GM23338 (cell line): ENCODE results near the gene PPP1R18. TPM values are rescaled to one million over a fixed set of nuclear protein-coding genes. Genes with fewer than 3 reads are reported as not detected.
A peak's percentile ranks its signal among the peaks of the same experiment; 100 is the strongest.

ENCODE experiments used
- ATAC-seq: fragments of 200-7000 bp; cut with Tn5 transposase; 3 replicates; pipeline ENCODE4 v1.9.1; 2020
- DNase-seq: peaks from one replicate; pipeline ENCODE4 v3.0.0-alpha.2; 2015; ENCODE audit warnings: low spot score
- H2AFZ ChIP-seq: fragments of 200-600 bp; sonication (generic); 2 replicates; pipeline ENCODE4 v1.8.0; 2016; ENCODE audit warnings: antibody characterized with exemption, mild to moderate bottlenecking, moderate library complexity
- H3F3A ChIP-seq: fragments of 200-600 bp; sonication (generic); replicated peaks from 2 replicates; pipeline ENCODE4 v1.8.0; 2017; ENCODE audit warnings: antibody characterized with exemption, mixed run types, low read depth
- H3K27ac ChIP-seq: fragments of 200-600 bp; sonication (generic); 2 replicates; pipeline ENCODE4 v1.6.1; 2016; ENCODE audit warnings: low read depth
- H3K27me3 ChIP-seq: fragments of 200-600 bp; sonication (generic); 2 replicates; pipeline ENCODE4 v1.8.0; 2016; ENCODE audit warnings: mild to moderate bottlenecking, mixed run types, moderate library complexity; ENCODE audit not compliant: insufficient read depth
- H3K36me3 ChIP-seq: fragments of 200-600 bp; sonication (generic); 2 replicates; pipeline ENCODE4 v1.8.0; 2016; ENCODE audit warnings: mild to moderate bottlenecking; ENCODE audit not compliant: insufficient read depth
- H3K4me1 ChIP-seq: fragments of 200-600 bp; sonication (generic); 2 replicates; pipeline ENCODE4 v1.8.0; 2016; ENCODE audit warnings: mild to moderate bottlenecking, moderate library complexity; ENCODE audit not compliant: insufficient read depth
- H3K4me2 ChIP-seq: fragments of 200-600 bp; sonication (generic); 2 replicates; pipeline ENCODE4 v1.7.1; 2017; ENCODE audit warnings: mixed run types
- H3K4me3 ChIP-seq: fragments of 200-600 bp; sonication (generic); 2 replicates; pipeline ENCODE4 v1.6.1; 2016; ENCODE audit warnings: mixed run types
- H3K79me2 ChIP-seq: fragments of 200-600 bp; sonication (generic); replicated peaks from 2 replicates; pipeline ENCODE4 v1.8.0; 2017; ENCODE audit warnings: mild to moderate bottlenecking; ENCODE audit not compliant: insufficient read depth
- H3K9me2 ChIP-seq: fragments of 200-600 bp; sonication (generic); 2 replicates; pipeline ENCODE4 v1.8.0; 2017; ENCODE audit not compliant: insufficient read depth
- H4K20me1 ChIP-seq: fragments of 200-600 bp; sonication (generic); replicated peaks from 2 replicates; pipeline ENCODE4 v1.8.0; 2017; ENCODE audit warnings: mild to moderate bottlenecking; ENCODE audit not compliant: insufficient read depth
- H3K27ac Mint-ChIP-seq: 2 replicates; pipeline ENCODE4 v1.8.0; 2020; ENCODE audit warnings: inconsistent platforms, mild to moderate bottlenecking, moderate library complexity, mixed read lengths
- H3K27me3 Mint-ChIP-seq: 3 replicates; pipeline ENCODE4 v1.8.0; 2022; ENCODE audit warnings: low read depth, mild to moderate bottlenecking, moderate library complexity, mixed read lengths, inconsistent platforms; ENCODE audit not compliant: insufficient read depth, poor library complexity
- H3K36me3 Mint-ChIP-seq: 3 replicates; pipeline ENCODE4 v1.8.0; 2021; ENCODE audit warnings: low read depth, mild to moderate bottlenecking, inconsistent platforms, moderate library complexity, mixed read lengths
- H3K4me1 Mint-ChIP-seq: 3 replicates; pipeline ENCODE4 v1.8.0; 2020; ENCODE audit warnings: mild to moderate bottlenecking, inconsistent platforms, mixed read lengths
- H3K4me3 Mint-ChIP-seq: 3 replicates; pipeline ENCODE4 v1.8.0; 2021; ENCODE audit warnings: moderate library complexity, mild to moderate bottlenecking, inconsistent platforms, mixed read lengths
- H3K9me3 Mint-ChIP-seq: 3 replicates; pipeline ENCODE4 v1.8.0; 2020; ENCODE audit warnings: moderate library complexity, mild to moderate bottlenecking, inconsistent platforms, mixed read lengths
- CREB1 ChIP-seq: fragments of 250-450 bp; sonication (Bioruptor Pico); IDR thresholded peaks from 2 replicates; pipeline ENCODE4 v1.5.0; 2020; ENCODE audit warnings: low read depth, mild to moderate bottlenecking, moderate library complexity
- ETS1 ChIP-seq: IDR thresholded peaks from 2 replicates; pipeline ENCODE4 v1.6.1; 2016; ENCODE audit warnings: antibody characterized with exemption
- EZH2 ChIP-seq: fragments of 200-600 bp; sonication (generic); IDR thresholded peaks from one replicate; pipeline ENCODE4 v1.8.0; 2017; ENCODE audit warnings: antibody characterized with exemption, mild to moderate bottlenecking, low read depth; ENCODE audit not compliant: unreplicated experiment
- EZH2phosphoT487 ChIP-seq: fragments of 200-600 bp; sonication (generic); IDR thresholded peaks from one replicate; pipeline ENCODE4 v1.8.1; 2018; ENCODE audit warnings: antibody characterized with exemption; ENCODE audit not compliant: unreplicated experiment
- JUNB ChIP-seq: IDR thresholded peaks from one replicate; pipeline ENCODE4 v1.6.1; 2016; ENCODE audit warnings: antibody characterized with exemption; ENCODE audit not compliant: unreplicated experiment
- NANOG ChIP-seq: IDR thresholded peaks from 2 replicates; pipeline ENCODE4 v1.6.1; 2016; ENCODE audit warnings: antibody characterized with exemption, borderline replicate concordance
- POLR2AphosphoS5 ChIP-seq: IDR thresholded peaks from 2 replicates; pipeline ENCODE4 v1.6.1; 2016; ENCODE audit warnings: antibody characterized with exemption, low read depth
- REST ChIP-seq: IDR thresholded peaks from one replicate; pipeline ENCODE4 v1.6.1; 2018; ENCODE audit warnings: antibody characterized with exemption; ENCODE audit not compliant: unreplicated experiment
- STAT1 ChIP-seq: IDR thresholded peaks from one replicate; pipeline ENCODE4 v1.6.1; 2016; ENCODE audit warnings: antibody characterized with exemption; ENCODE audit not compliant: unreplicated experiment
- ZNF114 ChIP-seq: fragments of 250-450 bp; sonication (Bioruptor Pico); IDR thresholded peaks from 2 replicates; pipeline ENCODE4 v1.5.0; 2020; ENCODE audit warnings: mild to moderate bottlenecking, moderate library complexity
- ZNF331 ChIP-seq: fragments of 250-450 bp; sonication (Bioruptor Pico); IDR thresholded peaks from 2 replicates; pipeline ENCODE4 v1.5.0; 2020; ENCODE audit warnings: low read depth, mild to moderate bottlenecking, moderate library complexity
- polyA plus RNA-seq: library from polyadenylated mRNA; unstranded; fragments of >200 nt; fragmentation: Nextera tagmentation; extraction: Ambion mirVana; gene quantifications from 2 replicates; pipeline ENCODE4 v1.2.1, GENCODE V29; 2016
- total RNA-seq: library from RNA; depleted of rRNA; stranded (reverse); fragments of >200 nt; shearing (Covaris generic); gene quantifications from 2 replicates; pipeline ENCODE4 v1.2.3, GENCODE V29; 2014
- TF ChIP-seq, protein P1 (sequence below), 2 experiments: fragments of 200-600 bp in 1 of 2; sonication (generic) in 1 of 2; conservative IDR thresholded peaks; 2 replicates each; pipeline versions ENCODE4 v1.5.1 to v1.6.1; 2016 to 2017; ENCODE audit warnings: antibody characterized with exemption in 2 of 2, low read depth in 2 of 2, mild to moderate bottlenecking in 2 of 2, moderate library complexity in 1 of 2

PPP1R18 gene
- total and polyA plus RNA-seq, 2 experiments from 2014 or later, result 17.1 to 19.2 TPM

GRCh38 chr6:30678964-30679726 lies 7.3 kb downstream of the PPP1R18 start:
- Mint-ChIP-seq H3K4me1 (peaks cover 38% of the 10 kb centered on the region), H3K9me3 (no peaks in the 10 kb centered on the region), H3K27ac (no peak overlapping the region; the same call in 1 of the 2 replicates), H3K27me3 (peaks cover 7% of the 10 kb centered on the region), H3K4me3 (peak overlapping the region; percentile 70), H3K36me3 (peaks cover 22% of the 10 kb centered on the region)
- Histone ChIP-seq H3K79me2 (peaks cover 14% of the 10 kb centered on the region), H3K4me2 (peak overlapping the region; percentile 86), H3K27me3 (no peaks in the 10 kb centered on the region), H3K4me3 (peak overlapping the region; percentile 55), H3K27ac (no peak overlapping the region), H3K9me2 (no peaks in the 10 kb centered on the region), H4K20me1 (no peaks in the 10 kb centered on the region; the same call in 1 of the 2 replicates), H3F3A (0 out of 2 replicates have a peak, but pooled peaks cover 5% of the 10 kb centered on the region), H3K4me1 (peaks cover 31% of the 10 kb centered on the region), H2AFZ (no peak overlapping the region), H3K36me3 (peaks cover 5% of the 10 kb centered on the region; the same call in 1 of the 2 replicates)
- DNase-seq, result peak; percentile 88
- TF ChIP-seq EZH2 (no peak), POLR2AphosphoS5 (no peak), NANOG (no peak), ETS1 (no peak), EZH2phosphoT487 (no peak)
- TF ChIP-seq, protein P1, sequence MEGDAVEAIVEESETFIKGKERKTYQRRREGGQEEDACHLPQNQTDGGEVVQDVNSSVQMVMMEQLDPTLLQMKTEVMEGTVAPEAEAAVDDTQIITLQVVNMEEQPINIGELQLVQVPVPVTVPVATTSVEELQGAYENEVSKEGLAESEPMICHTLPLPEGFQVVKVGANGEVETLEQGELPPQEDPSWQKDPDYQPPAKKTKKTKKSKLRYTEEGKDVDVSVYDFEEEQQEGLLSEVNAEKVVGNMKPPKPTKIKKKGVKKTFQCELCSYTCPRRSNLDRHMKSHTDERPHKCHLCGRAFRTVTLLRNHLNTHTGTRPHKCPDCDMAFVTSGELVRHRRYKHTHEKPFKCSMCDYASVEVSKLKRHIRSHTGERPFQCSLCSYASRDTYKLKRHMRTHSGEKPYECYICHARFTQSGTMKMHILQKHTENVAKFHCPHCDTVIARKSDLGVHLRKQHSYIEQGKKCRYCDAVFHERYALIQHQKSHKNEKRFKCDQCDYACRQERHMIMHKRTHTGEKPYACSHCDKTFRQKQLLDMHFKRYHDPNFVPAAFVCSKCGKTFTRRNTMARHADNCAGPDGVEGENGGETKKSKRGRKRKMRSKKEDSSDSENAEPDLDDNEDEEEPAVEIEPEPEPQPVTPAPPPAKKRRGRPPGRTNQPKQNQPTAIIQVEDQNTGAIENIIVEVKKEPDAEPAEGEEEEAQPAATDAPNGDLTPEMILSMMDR (conservative IDR thresholded peaks at IDR 0.05; ENCODE audit: low read depth in 2 of 2), result peak; percentile 97 to 98
- peak; percentile 87 for ATAC-seq

GRCh38 chr6:30676660-30677285 lies 9.7 kb downstream of the PPP1R18 start:
- no peak overlapping the region for H3K27ac Mint-ChIP-seq
- H3K9me2 ChIP-seq, result no peaks in the 10 kb centered on the region
- no peak overlapping the region for H2AFZ ChIP-seq
- DNase-seq (no peak), ATAC-seq (no peak)
- peaks cover 4% of the 10 kb centered on the region for H3K27me3 Mint-ChIP-seq
- H3K27me3 ChIP-seq, result no peaks in the 10 kb centered on the region
- peaks cover 5% of the 10 kb centered on the region; the same call in 1 of the 2 replicates for H3K36me3 ChIP-seq
- H3K4me3 Mint-ChIP-seq, result no peak overlapping the region
- 0 out of 2 replicates have a peak, but pooled peaks cover 3% of the 10 kb centered on the region for H3F3A ChIP-seq
- peaks cover 14% of the 10 kb centered on the region for H3K4me1 Mint-ChIP-seq
- peaks cover 7% of the 10 kb centered on the region for H3K79me2 ChIP-seq
- H3K4me1 ChIP-seq, result peaks cover 9% of the 10 kb centered on the region; the same call in 1 of the 2 replicates
- no peak overlapping the region for H3K4me3 ChIP-seq
- H3K27ac ChIP-seq, result peak overlapping the region; percentile 52; the same call in 1 of the 2 replicates
- H3K9me3 Mint-ChIP-seq, result no peaks in the 10 kb centered on the region
- peaks cover 22% of the 10 kb centered on the region for H3K36me3 Mint-ChIP-seq
- no peaks in the 10 kb centered on the region; the same call in none of the 2 replicates for H4K20me1 ChIP-seq
- H3K4me2 ChIP-seq, result no peak overlapping the region
- TF ChIP-seq JUNB (no peak), ZNF114 (CRISPR knock-in tag) (no peak), ZNF331 (CRISPR knock-in tag) (no peak), NANOG (no peak), CREB1 (CRISPR knock-in tag) (no peak), STAT1 (no peak), POLR2AphosphoS5 (no peak), EZH2phosphoT487 (no peak), EZH2 (no peak), REST (no peak)
- TF ChIP-seq, protein P1 (conservative IDR thresholded peaks at IDR 0.05; ENCODE audit: low read depth in 2 of 2), result no peak
